OCI-LY1 (cell line): Measurements from ENCODE around the gene ZDHHC14.

ENCODE experiments used
- CTCF ChIP-seq: fragments of 200-600 bp; sonication (generic), shearing (Covaris generic); IDR thresholded peaks from 2 replicates; pipeline ENCODE4 v1.5.1; 2017; ENCODE audit warnings: mild to moderate bottlenecking, antibody characterized with exemption, low read length, moderate library complexity, mixed read lengths
- EZH2 ChIP-seq: fragments of 200-600 bp; sonication (generic), shearing (Covaris generic); IDR thresholded peaks from 2 replicates; pipeline ENCODE4 v1.8.0; 2017; ENCODE audit warnings: borderline replicate concordance, mixed run types, mild to moderate bottlenecking, antibody characterized with exemption, low read length, moderate library complexity, mixed read lengths

GRCh38 chr6:157620944-157621343 is 240.0 kb downstream of the ZDHHC14 start:
- TF ChIP-seq EZH2 (no peak), CTCF (no peak)
